Right lobe of liver (tissue), 6 donors: ENCODE results near the gene IRF5. TPM values are rescaled to one million over a fixed set of nuclear protein-coding genes. Genes with fewer than 3 reads are reported as not detected.

Source experiments
- ATAC-seq, 4 donors: fragments of 200-7000 bp; cut with Tn5 transposase; one replicate each; pipeline ENCODE4 v1.9.1; 2020; ENCODE audit warnings: mild to moderate bottlenecking in 4 of 4, moderate library complexity in 4 of 4
- DNase-seq, 3 donors: peaks; one replicate each; pipeline ENCODE4 v3.0.0-alpha.2; 2020
- H3K27ac ChIP-seq, 3 donors: fragments of 200-600 bp; one replicate each; pipeline ENCODE4 v1.8.0; 2022
- H3K27me3 ChIP-seq, 2 donors: fragments of 200-600 bp; one replicate each; pipeline ENCODE4 v1.8.0; 2022
- H3K36me3 ChIP-seq, 4 donors: fragments of 200-600 bp; sonication (generic) in 1 of 4; one replicate each; pipeline versions ENCODE4 v1.5.1 to v1.8.0; 2017 to 2022; ENCODE audit warnings: control low read depth in 1 of 4
- H3K4me1 ChIP-seq, 4 donors: fragments of 200-600 bp; sonication (generic) in 1 of 4; one replicate each; pipeline versions ENCODE4 v1.5.1 to v1.8.0; 2017 to 2022; ENCODE audit warnings: control low read depth in 1 of 4
- H3K4me3 ChIP-seq, 3 donors: fragments of 200-600 bp; one replicate each; pipeline ENCODE4 v1.8.0; 2022
- H3K9me3 ChIP-seq, 4 donors: fragments of 200-600 bp; sonication (generic) in 1 of 4; one replicate each; pipeline versions ENCODE4 v1.5.1 to v1.8.0; 2017 to 2022; ENCODE audit warnings: control low read depth in 1 of 4
- POLR2A ChIP-seq: fragments of 450-650 bp; IDR thresholded peaks from one replicate; pipeline ENCODE4 v1.6.1; 2017; ENCODE audit warnings: antibody characterized with exemption, mild to moderate bottlenecking
- WGBS: methylation state at CpG from one replicate; pipeline ENCODE4 v1.1.6; 2018; ENCODE audit warnings: low coverage, low lambda C conversion rate; ENCODE audit not compliant: insufficient coverage; ENCODE audit errors: missing lambda C conversion rate; 5-methylcytosine and 5-hydroxymethylcytosine counted together
- intact Hi-C, 2 donors: fragments of 100-400 bp; cut with DNase I; formaldehyde crosslinking; loops; one replicate each; pipeline versions ENCODE4 v1.11.2 to v1.14.1; 2022
- total RNA-seq, 6 experiments: library from RNA; depleted of rRNA in 2 of 6; stranded (reverse); fragments of >200 nt in 2 of 6; fragmentation: NEBNext Ultra II Directional in 3 of 6; extraction: Animal tissue kit (Norgen Biotek cat#: 25700) in 3 of 6; gene quantifications; one replicate each; pipeline versions ENCODE4 v1.1.0 to v1.2.4, GENCODE V29; 2016 to 2023
- TF ChIP-seq, protein P1 (sequence below), 4 donors: fragments of 200-600 bp in 3 of 4; fragments of 450-650 bp in 1 of 4; IDR thresholded peaks; one replicate each; pipeline versions ENCODE4 v1.5.1 to v1.8.0; 2016 to 2022; ENCODE audit warnings: antibody characterized with exemption in 4 of 4, mild to moderate bottlenecking in 2 of 4
- donor health status: DM: no; HTN: yes; CAD: no.
- donor health status: DM: no; HTN: no; CAD: no.
- donor health status: DM: no; HTN: no; CAD: no.
- donor health status: DM: no; HTN: yes; CAD: no.
- donor health status: DM: no; HTN: yes; CAD: no.

Gene IRF5
- total RNA-seq, 6 experiments from 2014 or later, result 4.6 to 8.9 (median 6.4) TPM

GRCh38 chr7:128906001-128906765 is 31.5 kb upstream of the IRF5 start:
- H3K4me1 ChIP-seq, result peaks cover 0 to 4% (median 0%) of the 10 kb centered on the region in 4 donors
- no peak overlapping the region for H3K4me3 ChIP-seq
- H3K27me3 ChIP-seq, result no peaks in the 10 kb centered on the region
- H3K9me3 ChIP-seq, result no peaks in the 10 kb centered on the region
- intact Hi-C loops, result no loop called here
- ATAC-seq (no peak), DNase-seq (peak in 1 of 3 donors; percentile 46)
- no peak overlapping the region for H3K27ac ChIP-seq
- H3K36me3 ChIP-seq, result no peaks in the 10 kb centered on the region
- 61% methylated on average over 5 of the region's 5 CpGs for WGBS
- no peak for TF ChIP-seq POLR2A
- TF ChIP-seq, protein P1, sequence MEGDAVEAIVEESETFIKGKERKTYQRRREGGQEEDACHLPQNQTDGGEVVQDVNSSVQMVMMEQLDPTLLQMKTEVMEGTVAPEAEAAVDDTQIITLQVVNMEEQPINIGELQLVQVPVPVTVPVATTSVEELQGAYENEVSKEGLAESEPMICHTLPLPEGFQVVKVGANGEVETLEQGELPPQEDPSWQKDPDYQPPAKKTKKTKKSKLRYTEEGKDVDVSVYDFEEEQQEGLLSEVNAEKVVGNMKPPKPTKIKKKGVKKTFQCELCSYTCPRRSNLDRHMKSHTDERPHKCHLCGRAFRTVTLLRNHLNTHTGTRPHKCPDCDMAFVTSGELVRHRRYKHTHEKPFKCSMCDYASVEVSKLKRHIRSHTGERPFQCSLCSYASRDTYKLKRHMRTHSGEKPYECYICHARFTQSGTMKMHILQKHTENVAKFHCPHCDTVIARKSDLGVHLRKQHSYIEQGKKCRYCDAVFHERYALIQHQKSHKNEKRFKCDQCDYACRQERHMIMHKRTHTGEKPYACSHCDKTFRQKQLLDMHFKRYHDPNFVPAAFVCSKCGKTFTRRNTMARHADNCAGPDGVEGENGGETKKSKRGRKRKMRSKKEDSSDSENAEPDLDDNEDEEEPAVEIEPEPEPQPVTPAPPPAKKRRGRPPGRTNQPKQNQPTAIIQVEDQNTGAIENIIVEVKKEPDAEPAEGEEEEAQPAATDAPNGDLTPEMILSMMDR (IDR thresholded peaks at IDR 0.05), result no peak

- H3K27me3 ChIP-seq, result no peaks in the 10 kb centered on the region
- intact Hi-C loops, result no loop called here
- TF ChIP-seq, protein P1 (IDR thresholded peaks at IDR 0.05), result no peak
- TF ChIP-seq POLR2A, result no peak
- ATAC-seq, result no peak
- WGBS, result 69% methylated on average over 5 of the region's 19 CpGs
- H3K4me1 ChIP-seq, result peaks cover 0 to 4% (median 0%) of the 10 kb centered on the region in 4 donors
- H3K9me3 ChIP-seq, result no peaks in the 10 kb centered on the region
- peak in 1 of 3 donors; percentile 40 for DNase-seq
- H3K36me3 ChIP-seq, result no peaks in the 10 kb centered on the region
- H3K27ac ChIP-seq, result no peak overlapping the region
- H3K4me3 ChIP-seq, result no peak overlapping the region
Measured at GRCh38 chr7:128906766-128907559, 30.8 kb upstream of the IRF5 start.

GRCh38 chr7:128908750-128909624 is 28.7 kb upstream of the IRF5 start:
- no CpG with 5 or more reads among the region's 6 CpGs for WGBS
- DNase-seq, result peak in 2 of 3 donors; percentile 7 to 31
- Histone ChIP-seq H3K9me3 (no peaks in the 10 kb centered on the region), H3K27me3 (no peaks in the 10 kb centered on the region), H3K27ac (no peak overlapping the region), H3K36me3 (no peaks in the 10 kb centered on the region), H3K4me3 (no peak overlapping the region), H3K4me1 (peaks cover 0 to 4% (median 0%) of the 10 kb centered on the region in 4 donors)
- intact Hi-C loops, result no loop called here
- TF ChIP-seq, protein P1 (IDR thresholded peaks at IDR 0.05), result no peak
- TF ChIP-seq POLR2A, result no peak
- ATAC-seq, result no peak
